Stimulated activated CD4-positive, alpha-beta T cell treated with anti-CD3 and anti-CD28 coated beads, Interleukin-1b, Interleukin-23, amount 100 ng/mL, for 1 hour (primary cell): Measurements from ENCODE around the gene PDE4B.
"Not testable (repeated sequence)": the region's sequence is repeated elsewhere in the genome, so short reads cannot be mapped to it uniquely, and the experiment has no call there.

ENCODE experiments used
- DNase-seq, 2 donors: peaks; one replicate each; pipeline ENCODE4 v3.0.0-alpha.2; 2020; ENCODE audit warnings: low read depth in 2 of 2

PDE4B gene

DNA sequence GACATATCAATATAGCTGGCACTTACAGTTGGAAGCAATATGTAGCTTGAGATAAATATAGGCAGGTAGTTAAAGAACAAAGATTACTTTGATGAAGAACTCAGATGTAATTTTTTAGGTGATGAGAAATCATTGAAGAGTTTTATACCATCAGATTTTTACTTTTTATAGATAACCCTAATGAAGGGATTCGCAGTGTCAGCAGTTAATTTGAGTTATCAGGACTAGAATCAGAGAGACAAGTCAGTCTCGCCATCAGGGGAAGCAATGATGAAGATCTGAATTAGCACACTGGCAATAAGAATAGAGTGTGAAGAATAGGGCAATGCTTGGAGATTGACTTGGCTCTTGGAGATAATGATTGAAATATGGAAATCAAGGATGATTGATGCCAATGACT is 342.5 kb downstream of the PDE4B start:
- no peak for DNase-seq

DNA sequence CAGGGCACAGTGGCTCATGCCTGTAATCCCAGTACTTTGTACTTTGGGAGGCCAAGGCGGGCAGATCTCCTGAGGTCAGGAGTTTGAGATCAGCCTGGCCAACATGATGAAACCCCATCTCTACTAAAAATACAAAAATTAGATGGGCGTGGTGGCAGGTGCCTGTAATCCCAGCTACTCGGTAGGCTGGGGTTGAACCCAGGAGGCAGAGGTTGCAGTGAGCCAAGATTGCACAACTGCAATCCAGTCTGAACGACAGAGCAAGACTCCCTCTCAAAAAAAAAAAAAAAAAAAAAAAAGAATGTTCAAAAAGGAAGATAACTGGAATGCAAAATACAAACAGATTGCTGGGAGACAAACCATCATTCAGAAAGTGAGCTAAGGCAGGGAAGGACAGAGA is 343.7 kb downstream of the PDE4B start:
- DNase-seq: not testable (repeated sequence)

DNA sequence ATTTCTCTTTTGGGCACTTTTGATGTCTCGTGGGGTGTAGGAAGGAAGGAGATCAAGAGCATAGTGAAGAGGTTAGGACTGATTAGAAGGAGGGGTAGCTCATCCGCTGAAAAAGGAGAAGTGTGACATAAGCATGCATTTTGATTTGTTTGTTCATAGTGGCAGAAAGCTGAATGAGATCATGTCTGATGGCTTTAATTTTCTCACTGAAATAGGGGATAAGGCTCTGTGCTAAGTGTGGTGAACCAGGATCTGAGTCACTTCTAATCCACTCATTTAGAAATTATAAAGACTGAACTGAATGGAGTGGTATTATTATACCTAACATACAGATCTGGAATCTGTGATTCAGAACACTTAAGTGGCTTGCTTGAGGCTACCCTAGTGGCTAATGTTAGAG is 344.5 kb downstream of the PDE4B start:
- no peak for DNase-seq

DNA sequence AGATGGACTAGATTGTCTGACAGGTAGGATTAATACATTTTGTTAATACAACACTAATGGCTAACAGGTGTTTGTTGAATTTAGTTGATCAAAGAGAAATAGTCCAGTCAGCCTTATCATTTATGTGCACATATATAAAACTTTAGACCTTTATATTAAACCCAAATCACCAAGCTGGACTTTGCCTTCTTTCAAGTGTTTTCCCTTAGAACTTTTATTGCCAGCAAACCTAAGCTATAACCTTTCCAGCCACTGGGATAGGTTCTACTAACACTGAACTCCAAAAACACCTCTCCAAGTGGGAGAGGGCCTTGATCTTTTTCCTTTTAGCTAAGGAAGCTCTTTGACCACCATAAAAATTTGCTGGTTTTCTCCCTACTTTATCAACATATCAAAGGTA is 345.9 kb downstream of the PDE4B start:
- no peak for DNase-seq

DNA sequence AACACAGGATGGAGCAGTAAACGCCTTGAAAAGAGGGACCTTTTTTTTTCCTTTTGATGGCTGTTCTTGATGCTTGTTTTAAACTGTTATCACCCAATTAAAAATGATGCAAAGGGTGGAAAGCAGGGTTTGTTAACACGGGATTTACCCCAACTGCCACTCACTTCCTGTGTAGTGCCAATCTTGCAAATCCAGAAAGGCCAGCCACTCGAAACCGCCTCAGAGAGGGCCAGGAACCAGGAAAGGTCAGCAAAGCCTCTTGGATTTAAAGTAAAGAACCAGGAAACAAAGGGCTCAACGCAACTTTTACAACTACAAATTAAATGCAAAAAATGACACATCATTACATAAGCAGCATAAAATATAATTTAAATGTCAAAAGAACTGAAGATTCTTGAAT is 347.4 kb downstream of the PDE4B start:
- DNase-seq: no peak

DNA sequence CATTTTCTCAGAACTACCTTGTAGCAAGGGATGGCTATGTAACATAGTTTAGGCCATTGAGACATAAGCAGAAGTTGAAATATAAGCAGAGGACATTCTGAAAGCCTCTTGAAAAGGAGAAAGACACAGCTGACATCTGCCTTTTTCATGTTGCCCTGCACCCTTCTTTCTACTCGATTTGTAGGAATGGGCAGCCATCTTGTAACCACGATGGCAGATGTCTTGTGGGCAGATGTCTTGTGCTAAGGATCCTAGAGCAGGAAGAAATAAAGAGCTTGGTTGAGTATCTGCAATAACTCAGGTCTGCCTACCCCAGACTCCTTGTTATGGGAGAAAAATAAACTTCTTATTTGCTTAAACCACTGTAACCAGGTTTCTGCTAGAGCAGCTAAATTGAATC is 351.0 kb downstream of the PDE4B start:
- no peak for DNase-seq

DNA sequence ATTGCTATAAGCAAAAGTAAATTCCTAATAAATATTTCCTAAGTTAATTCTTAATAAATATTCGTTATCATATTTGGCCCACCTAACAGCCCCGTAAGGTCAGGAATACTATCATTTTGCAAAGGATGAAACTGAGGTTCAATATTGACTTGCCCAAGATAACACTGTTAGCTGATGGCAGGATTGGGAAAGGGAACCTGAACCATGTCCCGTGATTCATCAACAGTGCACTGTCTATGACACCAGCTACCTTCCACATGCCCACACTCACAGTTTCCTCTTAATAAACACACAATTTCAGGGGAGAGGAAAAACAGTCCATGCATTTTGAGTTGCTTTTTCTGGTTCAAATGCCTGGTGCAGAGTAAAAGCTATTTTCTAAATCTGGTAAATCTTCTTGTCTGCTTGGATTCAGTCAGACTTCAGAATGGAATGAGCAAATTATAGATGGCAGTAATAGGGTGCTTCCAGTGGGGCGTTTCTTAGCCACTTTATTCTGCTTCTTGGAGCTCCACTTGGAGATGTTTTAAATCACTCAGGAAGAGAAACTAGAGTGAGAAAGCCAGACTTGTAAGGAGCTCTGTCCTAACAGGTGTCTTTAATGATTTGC is 354.6 kb downstream of the PDE4B start:
- no peak for DNase-seq

DNA sequence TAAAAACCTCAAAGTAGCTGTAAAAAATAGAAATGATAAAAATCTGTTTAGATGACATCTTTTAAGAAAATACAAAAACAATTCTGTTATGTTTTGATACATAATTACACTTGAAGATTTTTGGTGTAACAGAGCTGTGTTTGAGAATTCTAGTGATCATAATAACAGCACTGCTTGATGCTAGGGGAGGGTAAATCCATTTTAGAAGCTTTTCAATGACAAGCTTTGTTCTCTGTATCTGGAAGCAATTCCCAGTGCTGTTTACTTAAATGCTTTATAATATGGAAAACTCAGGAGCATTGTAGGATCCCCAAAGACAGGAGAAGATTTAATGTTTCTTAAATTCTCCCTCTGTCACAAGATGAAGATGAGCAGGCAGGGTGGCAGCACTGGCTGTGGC is 359.3 kb downstream of the PDE4B start:
- DNase-seq: no peak

DNA sequence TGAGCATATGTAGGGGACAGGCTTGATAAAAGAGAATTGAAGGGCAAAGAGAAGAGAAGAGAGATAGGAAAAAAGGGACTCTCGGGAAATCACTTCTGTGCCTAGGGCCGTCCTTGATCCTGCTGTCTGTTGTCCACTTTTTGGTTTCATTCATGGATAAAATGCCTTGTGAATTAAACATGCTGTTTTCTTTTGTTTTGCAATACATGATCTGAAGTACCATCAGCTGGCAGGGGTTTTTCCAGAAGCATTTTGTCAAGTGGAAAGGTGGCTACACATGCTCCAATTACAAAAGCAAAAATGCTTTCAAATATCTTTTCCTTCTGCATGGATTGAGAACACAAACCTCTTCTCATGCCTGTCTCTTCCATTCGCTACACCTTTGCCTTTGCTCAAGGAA is 361.7 kb downstream of the PDE4B start:
- DNase-seq: no peak

DNA sequence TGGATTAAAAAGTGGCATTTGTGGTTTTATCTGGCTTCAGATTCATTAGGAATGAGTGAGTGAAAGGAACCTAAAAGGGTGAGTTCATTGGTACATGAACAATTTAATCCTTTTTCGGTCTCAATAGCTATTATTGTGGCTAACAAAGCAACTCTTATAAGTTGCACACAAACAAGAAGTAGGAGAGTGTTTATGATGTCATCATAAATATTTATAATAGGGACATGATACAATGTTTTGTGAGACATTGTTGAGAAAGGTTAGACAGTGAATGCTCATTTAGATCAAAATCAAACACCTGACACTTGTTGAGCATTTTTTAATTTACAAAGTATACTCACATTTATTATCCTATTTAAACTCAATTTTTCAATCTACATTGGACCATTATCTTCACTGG is 363.4 kb downstream of the PDE4B start:
- DNase-seq: no peak

DNA sequence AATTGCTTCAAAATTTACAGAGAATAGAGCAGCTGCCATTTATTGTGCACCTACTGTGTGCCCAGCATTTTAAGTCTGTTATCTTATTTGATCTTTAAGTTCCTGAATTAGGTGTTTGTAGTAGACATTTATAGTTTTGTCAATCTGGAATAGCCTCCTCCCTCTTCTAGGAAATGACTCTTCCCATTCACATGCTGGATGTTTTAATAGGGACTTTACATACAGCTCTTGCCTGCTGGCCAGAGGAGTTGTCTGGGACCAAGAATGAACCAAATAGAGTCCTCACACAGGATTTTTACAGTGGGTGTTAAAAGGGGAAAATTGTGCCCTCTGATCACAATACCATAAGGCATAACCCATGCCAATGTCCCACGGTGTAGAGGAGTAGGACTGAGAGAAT is 367.1 kb downstream of the PDE4B start:
- no peak for DNase-seq

DNA sequence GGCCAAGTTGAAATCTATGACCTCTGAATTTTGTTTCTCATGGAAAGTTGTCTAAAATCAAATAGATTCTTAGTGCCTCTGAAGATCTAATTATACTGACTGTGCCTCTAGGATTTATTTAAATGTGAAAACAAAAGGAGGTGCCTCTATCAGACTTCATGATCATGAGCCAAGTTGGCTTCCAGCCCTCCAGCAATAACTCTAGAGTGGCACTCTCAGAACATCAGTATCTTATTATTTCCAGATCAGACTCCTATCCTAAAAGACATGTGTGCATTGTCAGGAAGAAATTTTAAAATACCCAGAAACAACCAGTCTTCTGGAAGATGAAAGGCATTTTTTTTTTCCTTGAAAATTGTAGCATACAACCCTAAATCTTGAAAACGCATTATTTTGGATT is 368.0 kb downstream of the PDE4B start:
- DNase-seq: no peak

DNA sequence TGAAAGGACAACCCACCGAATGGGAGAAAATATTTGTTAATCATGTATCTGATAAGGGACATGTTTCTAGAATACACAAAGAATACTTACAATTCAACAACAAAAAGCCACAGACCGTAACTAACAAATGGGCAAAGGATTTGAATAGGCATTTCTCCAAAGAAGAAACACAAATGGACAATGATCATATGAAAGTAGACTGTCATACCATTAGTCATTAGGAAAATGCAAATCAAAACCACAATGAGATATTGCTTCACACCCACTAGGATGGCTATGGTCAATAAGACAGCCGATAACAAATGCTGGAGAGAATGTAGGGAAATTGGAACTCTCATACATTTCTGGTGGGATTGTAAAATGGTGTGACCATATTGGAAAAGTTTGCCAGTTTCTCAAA is 374.1 kb downstream of the PDE4B start:
- DNase-seq: no peak

DNA sequence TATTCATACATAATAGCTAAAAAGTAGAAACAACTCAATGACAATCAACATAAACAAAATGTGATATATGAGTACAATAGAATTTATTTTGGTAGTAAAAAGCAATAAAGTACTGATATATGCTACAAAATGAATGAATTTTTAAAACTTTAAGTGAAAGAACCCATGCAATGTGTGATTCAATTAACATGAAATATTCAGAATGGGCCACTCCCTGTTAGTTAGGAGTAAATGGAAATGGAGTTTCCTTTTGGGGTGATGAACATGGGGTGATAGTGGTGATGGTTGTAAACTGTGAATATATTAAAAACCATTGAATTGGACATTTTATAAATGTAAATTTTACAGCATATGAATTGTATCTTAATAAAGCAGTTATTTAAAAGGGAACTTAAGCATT is 374.6 kb downstream of the PDE4B start:
- DNase-seq: no peak

DNA sequence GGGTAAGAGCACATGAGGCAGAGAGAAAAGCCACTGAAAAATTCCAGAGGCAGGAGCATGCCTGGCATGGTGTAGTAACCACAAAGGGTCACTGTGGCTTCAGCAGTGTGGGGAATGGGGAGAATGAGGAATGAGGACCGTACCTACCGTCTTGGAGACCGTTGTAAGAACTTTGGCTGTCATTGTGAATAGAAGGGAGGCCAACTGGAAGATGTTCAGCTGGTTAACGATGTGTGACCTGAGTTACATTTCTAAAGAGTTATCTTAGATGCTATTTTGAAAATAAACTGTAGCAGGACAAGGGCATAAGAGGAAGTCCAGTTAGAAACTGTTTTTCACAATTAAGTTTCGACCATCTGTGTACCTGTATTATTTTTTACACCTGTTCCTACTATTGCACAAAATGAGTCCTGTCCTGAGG is 375.8 kb downstream of the PDE4B start:
- no peak for DNase-seq

DNA sequence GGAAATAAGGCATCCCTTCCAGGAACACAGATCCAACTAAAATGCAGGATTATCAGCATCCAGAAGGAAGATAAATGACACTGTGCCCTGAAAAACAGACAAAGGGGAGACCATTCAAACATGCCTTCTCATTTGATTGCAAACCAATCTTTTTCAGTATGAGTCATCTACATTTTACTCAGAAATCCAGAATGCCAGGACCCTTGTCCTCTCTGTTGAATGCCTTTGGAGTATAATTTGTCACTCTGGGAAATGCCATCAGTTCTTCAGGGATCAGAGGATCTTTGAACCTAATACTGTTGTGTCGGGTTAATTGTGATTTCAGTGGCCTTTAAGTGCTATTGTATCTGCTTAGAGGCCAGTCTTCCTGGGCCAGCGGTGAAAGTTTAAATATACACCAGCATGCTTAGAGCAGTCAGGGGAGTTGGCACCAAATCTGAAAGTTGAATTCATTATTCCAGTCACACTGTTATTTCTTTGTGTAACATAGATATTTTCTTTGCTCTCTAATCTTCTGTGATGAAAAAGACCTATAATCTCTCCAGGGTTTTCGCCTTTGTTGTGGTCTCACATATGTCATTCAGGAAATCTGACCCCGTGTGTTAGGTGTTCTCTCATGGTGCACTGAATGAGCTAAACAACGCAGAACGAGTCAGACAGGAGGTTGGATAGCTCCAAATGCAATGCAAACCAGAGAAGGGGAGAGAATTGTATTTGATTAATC is 376.4 kb downstream of the PDE4B start:
- DNase-seq: no peak

DNA sequence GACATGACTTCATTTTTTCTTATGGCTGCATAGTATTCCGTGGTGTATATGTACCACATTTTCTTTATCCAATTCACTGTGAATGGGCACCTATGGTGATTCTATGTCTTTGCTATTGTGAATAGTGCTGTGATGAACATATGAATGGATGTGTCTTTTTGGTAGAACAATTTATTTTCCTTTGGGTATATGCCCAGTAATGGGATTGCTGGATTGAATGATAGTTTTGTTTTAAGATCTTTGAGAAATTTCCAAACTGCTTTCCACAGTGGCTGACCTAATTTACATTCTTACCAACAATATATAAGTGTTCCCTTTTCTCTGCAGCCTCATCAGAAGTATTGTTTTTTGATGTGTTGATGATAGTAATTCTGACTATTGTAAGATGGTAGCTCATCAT is 379.6 kb downstream of the PDE4B start:
- DNase-seq: no peak

DNA sequence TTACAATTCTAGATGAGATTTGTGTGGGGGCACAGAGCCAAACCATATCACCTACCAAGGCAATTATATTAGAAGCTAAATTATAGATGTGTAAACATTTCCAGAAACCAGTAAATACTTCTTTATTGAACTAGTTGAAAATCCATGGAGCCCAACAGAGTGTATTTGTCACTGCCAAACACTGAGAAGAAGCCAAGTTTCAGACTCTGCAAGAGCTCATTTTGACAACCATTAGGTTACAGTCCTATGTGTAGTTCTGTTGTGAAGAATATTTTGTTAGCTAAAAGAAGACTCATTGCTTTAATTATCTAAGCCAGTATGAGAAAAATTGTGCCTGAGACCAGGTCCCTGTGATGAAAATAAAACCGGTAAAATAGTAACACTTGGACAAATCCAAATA is 382.4 kb downstream of the PDE4B start:
- DNase-seq: no peak

DNA sequence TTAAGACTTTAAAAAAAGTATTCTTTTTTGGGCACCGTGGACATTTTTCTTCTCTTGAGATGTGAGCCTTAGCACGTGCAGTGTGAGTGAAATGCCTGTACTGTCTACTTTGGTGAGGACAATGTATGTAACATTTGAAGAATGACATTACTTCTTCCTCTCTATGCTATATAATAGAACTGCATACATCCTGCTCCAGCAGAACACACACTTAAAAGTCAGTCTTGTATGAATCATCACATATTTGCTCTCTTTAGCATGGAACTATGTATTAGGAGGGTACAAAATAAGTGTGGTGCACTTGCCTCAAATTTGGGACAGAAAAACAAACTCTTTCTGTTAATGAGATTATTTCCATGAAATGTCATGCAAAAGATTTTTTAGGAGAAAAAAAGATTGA is 382.9 kb downstream of the PDE4B start:
- DNase-seq: no peak

DNA sequence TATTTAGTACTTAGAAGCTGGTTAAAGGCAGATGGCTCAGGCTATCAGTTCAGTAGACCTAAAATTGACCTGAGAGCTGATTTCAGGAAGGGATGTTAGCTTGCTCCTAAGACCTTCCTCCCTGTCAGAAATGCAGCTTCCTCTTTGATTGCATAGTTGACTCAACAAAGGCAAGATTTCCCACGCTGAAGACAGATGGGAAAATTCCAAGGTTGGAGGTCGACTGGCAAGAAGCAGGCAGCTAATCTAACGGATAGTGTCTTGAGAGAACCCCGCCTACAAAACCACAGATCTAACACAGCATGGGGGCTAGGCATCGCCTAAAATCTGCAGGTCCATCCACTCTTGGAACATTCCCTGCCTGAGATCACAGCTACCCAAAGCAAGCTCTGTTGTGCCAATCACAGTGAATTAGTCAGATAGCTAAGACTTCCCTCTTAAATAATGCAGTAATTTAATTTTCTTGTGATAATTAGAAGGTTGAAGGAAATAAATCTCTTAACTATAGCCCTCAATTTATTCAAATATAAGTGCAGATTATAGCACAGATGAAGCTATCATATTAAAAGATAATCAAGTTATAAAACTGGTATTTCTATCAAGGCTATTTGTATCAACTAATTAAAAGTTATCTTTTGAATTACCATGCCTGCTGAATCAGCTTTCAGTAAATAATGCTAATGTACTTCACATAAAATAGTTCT is 383.5 kb downstream of the PDE4B start:
- DNase-seq: no peak

DNA sequence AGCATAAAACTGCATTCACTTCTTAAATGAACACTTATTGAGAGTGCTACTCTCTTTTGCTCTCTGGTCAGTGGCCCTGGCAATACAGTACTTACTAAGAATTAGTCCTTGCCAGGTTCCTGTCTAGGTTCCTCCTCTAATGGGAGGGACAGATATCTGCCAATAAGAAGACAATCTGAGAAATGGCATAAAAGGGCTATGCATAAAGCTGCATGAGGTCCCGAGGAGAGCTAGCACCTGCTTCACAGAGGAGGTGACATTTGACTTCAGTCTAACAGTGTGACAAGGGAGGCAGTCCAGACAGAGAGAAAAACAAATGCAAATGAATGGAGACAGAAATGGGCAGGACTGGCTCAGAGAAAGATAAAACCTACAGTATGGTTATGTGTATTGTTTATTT is 384.1 kb downstream of the PDE4B start:
- DNase-seq: no peak

DNA sequence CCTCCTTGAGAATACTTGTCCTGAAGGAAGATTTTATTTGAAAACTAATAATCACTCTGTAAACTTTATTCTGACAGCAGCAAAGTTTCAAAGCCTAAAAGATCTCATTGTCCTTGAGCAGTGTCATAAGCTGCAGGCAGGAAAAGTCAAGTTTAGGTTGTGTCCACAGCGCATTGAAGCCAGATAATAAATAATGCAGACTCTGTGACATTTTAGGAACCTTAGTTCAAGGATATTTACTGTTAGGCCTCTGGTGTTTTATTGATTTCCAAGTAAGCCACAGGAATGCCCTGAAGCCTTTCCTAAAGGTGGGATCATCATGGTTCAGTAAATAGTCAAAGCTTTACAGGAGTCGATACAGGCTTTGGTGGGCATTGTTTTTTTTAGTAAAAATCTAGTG is 384.8 kb downstream of the PDE4B start:
- no peak for DNase-seq

DNA sequence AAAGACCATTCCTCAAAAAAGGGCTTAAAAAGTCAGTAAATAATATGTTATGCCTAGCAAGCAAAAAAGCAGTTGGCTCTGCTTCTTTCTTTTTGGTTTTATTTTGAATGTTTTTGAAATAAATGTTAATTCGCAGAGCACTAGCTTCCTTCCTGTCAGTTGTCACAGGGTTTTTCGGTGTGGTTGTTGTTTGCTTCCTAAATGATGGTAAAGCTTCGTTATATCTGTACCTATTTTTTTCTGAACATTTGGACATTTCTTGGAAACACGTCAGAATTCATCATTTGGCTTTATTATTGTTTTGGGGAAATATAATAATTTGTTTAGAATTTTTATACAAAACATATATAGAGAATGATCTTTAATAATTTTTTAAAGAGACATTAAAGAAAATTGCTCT is 389.3 kb downstream of the PDE4B start:
- no peak for DNase-seq
